H1 (cell line): ENCODE measurements around the gene DIPK1C. TPM values are rescaled to one million over a fixed set of nuclear protein-coding genes. Genes with fewer than 3 reads are reported as not detected.

Source experiments
- CTCF ChIA-PET: fragments of 300-600 bp; sonication (Branson Sonifier 250); formaldehyde crosslinking; loops from one replicate; lab custom pipeline; 2021; ENCODE audit not compliant: partially characterized antibody; lab: Charles Lee
- POLR2A ChIA-PET: fragments of 300-600 bp; sonication (Branson Sonifier 250); formaldehyde crosslinking; loops from one replicate; lab custom pipeline; 2021; ENCODE audit warnings: inconsistent platforms; ENCODE audit not compliant: partially characterized antibody; lab: Charles Lee
- DNase-seq, 2 experiments: peaks; one replicate each; pipeline versions ENCODE4 v3.0.0 to v3.0.0-alpha.2; 2010 to 2022; ENCODE audit warnings: low spot score in 2 of 2, low read depth in 1 of 2, mixed read lengths in 1 of 2
- FAIRE-seq: peaks from 2 replicates; lab custom pipeline; 2011; peaks lifted over from hg19 to GRCh38; lab: Jason Lieb, UNC
- H2AFZ ChIP-seq: 2 replicates; pipeline ENCODE4 v1.8.1; 2012; ENCODE audit warnings: low read length, inconsistent platforms
- H2AK5ac ChIP-seq: 2 replicates; pipeline ENCODE4 v1.6.1; 2013; ENCODE audit warnings: low read depth, low read length
- H2BK120ac ChIP-seq: replicated peaks from 2 replicates; pipeline ENCODE3; 2013; ENCODE audit warnings: low read depth, low read length, inconsistent platforms
- H2BK12ac ChIP-seq: 2 replicates; pipeline ENCODE4 v1.6.1; 2013; ENCODE audit warnings: low read depth, low read length
- H2BK15ac ChIP-seq: 2 replicates; pipeline ENCODE4 v1.6.1; 2013; ENCODE audit warnings: low read length
- H2BK20ac ChIP-seq: 2 replicates; pipeline ENCODE4 v1.6.1; 2013; ENCODE audit warnings: low read length
- H2BK5ac ChIP-seq: 2 replicates; pipeline ENCODE4 v1.6.1; 2013; ENCODE audit warnings: low read depth, low read length
- H3K14ac ChIP-seq: 2 replicates; pipeline ENCODE4 v1.6.1; 2013; ENCODE audit warnings: inconsistent platforms; ENCODE audit not compliant: insufficient read length
- H3K18ac ChIP-seq: 2 replicates; pipeline ENCODE4 v1.6.1; 2013; ENCODE audit warnings: low read length; ENCODE audit errors: extremely low read depth
- H3K23ac ChIP-seq: 2 replicates; pipeline ENCODE4 v1.6.1; 2013; ENCODE audit warnings: inconsistent platforms; ENCODE audit not compliant: insufficient read length
- H3K23me2 ChIP-seq: 2 replicates; pipeline ENCODE4 v1.6.1; 2013; ENCODE audit warnings: low read depth, low read length
- H3K27ac ChIP-seq: 2 replicates; pipeline ENCODE4 v1.6.1; 2011; ENCODE audit warnings: low read depth, low read length, inconsistent platforms
- H3K27me3 ChIP-seq, 4 experiments: replicated peaks in 1 of 4; 1 replicate in 1 of 4; 2 replicates in 3 of 4; pipeline versions ENCODE4 v1.6.1 to v1.8.1; 2011 to 2013; ENCODE audit warnings: low read length in 3 of 4, mild to moderate bottlenecking in 3 of 4, inconsistent platforms in 2 of 4, mixed read lengths in 2 of 4, moderate library complexity in 1 of 4; ENCODE audit not compliant: control insufficient read depth in 3 of 4, insufficient read depth in 3 of 4; ENCODE audit errors: extremely low read depth in 1 of 4
- H3K36me3 ChIP-seq, 4 experiments: 2 replicates each; pipeline versions ENCODE4 v1.6.1 to v1.8.1; 2011 to 2013; ENCODE audit warnings: mild to moderate bottlenecking in 4 of 4, low read length in 3 of 4, moderate library complexity in 2 of 4, control low read depth in 1 of 4, inconsistent platforms in 1 of 4; ENCODE audit not compliant: insufficient read depth in 4 of 4, control insufficient read depth in 2 of 4
- H3K4ac ChIP-seq: replicated peaks from 2 replicates; pipeline ENCODE3; 2013; ENCODE audit warnings: low read length, low read depth, mixed read lengths, inconsistent platforms; ENCODE audit not compliant: insufficient read length
- H3K4me1 ChIP-seq, 4 experiments: replicated peaks in 1 of 4; 1 replicate in 1 of 4; 2 replicates in 3 of 4; pipeline versions ENCODE4 v1.6.1 to v1.8.1; 2011 to 2013; ENCODE audit warnings: low read length in 3 of 4, inconsistent platforms in 2 of 4, mixed read lengths in 1 of 4; ENCODE audit not compliant: insufficient read depth in 4 of 4, control insufficient read depth in 3 of 4
- H3K4me2 ChIP-seq, 2 experiments: 2 replicates each; pipeline versions ENCODE4 v1.6.1 to v1.8.1; 2011 to 2013; ENCODE audit warnings: low read depth in 2 of 2, low read length in 2 of 2, control low read depth in 1 of 2, inconsistent platforms in 1 of 2, mild to moderate bottlenecking in 1 of 2; ENCODE audit not compliant: insufficient read depth in 1 of 2
- H3K4me3 ChIP-seq, 4 experiments: fragments of 200-600, 300-600 bp in 1 of 4; sonication (generic), shearing (Covaris generic), sonication (Bioruptor Twin) in 1 of 4; 2 replicates each; pipeline versions ENCODE4 v1.5.1 to v1.8.1; 2011 to 2016; ENCODE audit warnings: low read length in 4 of 4, low read depth in 3 of 4, control low read depth in 2 of 4, inconsistent platforms in 2 of 4, mild to moderate bottlenecking in 2 of 4, mixed read lengths in 1 of 4, moderate library complexity in 1 of 4; ENCODE audit not compliant: insufficient read depth in 2 of 4; ENCODE audit errors: extremely low read depth in 1 of 4
- H3K56ac ChIP-seq: replicated peaks from 2 replicates; pipeline ENCODE3; 2013; ENCODE audit warnings: low read depth, mild to moderate bottlenecking, mixed read lengths, low read length, inconsistent platforms; ENCODE audit not compliant: insufficient read length
- H3K79me1 ChIP-seq: 2 replicates; pipeline ENCODE4 v1.6.1; 2013; ENCODE audit warnings: low read depth, low read length, control low read depth
- H3K79me2 ChIP-seq, 2 experiments: 2 replicates each; pipeline versions ENCODE4 v1.6.1 to v1.8.1; 2012 to 2013; ENCODE audit warnings: low read length in 2 of 2, mild to moderate bottlenecking in 2 of 2, inconsistent platforms in 1 of 2; ENCODE audit not compliant: insufficient read depth in 2 of 2, control insufficient read depth in 1 of 2
- H3K9ac ChIP-seq, 4 experiments: replicated peaks in 1 of 4; 1 replicate in 1 of 4; 2 replicates in 3 of 4; pipeline versions ENCODE4 v1.6.1 to v1.8.1; 2011 to 2013; ENCODE audit warnings: low read depth in 3 of 4, low read length in 3 of 4, control low read depth in 2 of 4, mild to moderate bottlenecking in 2 of 4, moderate library complexity in 2 of 4, inconsistent platforms in 1 of 4; ENCODE audit errors: extremely low read depth in 1 of 4
- H3K9me3 ChIP-seq, 2 experiments: 2 replicates each; pipeline versions ENCODE4 v1.6.1 to v1.8.1; 2012 to 2013; ENCODE audit warnings: mild to moderate bottlenecking in 2 of 2, moderate library complexity in 2 of 2, control low read depth in 1 of 2, inconsistent platforms in 1 of 2, low read depth in 1 of 2, low read length in 1 of 2, mixed read lengths in 1 of 2; ENCODE audit not compliant: insufficient read depth in 2 of 2
- H4K20me1 ChIP-seq, 2 experiments: replicated peaks in 1 of 2; 2 replicates each; pipeline versions ENCODE3 to v1.8.1; 2011 to 2013; ENCODE audit warnings: inconsistent platforms in 2 of 2, low read length in 2 of 2, mild to moderate bottlenecking in 1 of 2; ENCODE audit not compliant: insufficient read depth in 2 of 2, control insufficient read depth in 1 of 2
- H4K5ac ChIP-seq: 2 replicates; pipeline ENCODE4 v1.6.1; 2013; ENCODE audit warnings: low read length, low read depth, mixed read lengths, inconsistent platforms; ENCODE audit not compliant: insufficient read length
- H4K8ac ChIP-seq: 2 replicates; pipeline ENCODE4 v1.8.0; 2013; ENCODE audit warnings: mild to moderate bottlenecking, moderate library complexity, low read length, inconsistent platforms; ENCODE audit not compliant: insufficient read depth; ENCODE audit errors: extremely low read depth
- H4K91ac ChIP-seq: replicated peaks from 2 replicates; pipeline ENCODE3; 2013; ENCODE audit warnings: low read length, mixed read lengths, inconsistent platforms; ENCODE audit not compliant: insufficient read length
- CBX5 ChIP-seq: fragments of 300-800, 300-1000 bp; sonication (generic); IDR thresholded peaks from 2 replicates; pipeline ENCODE4 v1.7.1; 2016; ENCODE audit warnings: antibody characterized with exemption, low read length, low read depth
- CBX8 ChIP-seq: fragments of 300-800, 300-1000 bp; sonication (generic); IDR thresholded peaks from 2 replicates; pipeline ENCODE4 v1.7.1; 2016; ENCODE audit warnings: low read depth, low read length, borderline replicate concordance
- CEBPB ChIP-seq: IDR thresholded peaks from 2 replicates; pipeline ENCODE4 v1.6.1; 2012; ENCODE audit warnings: low read depth, low read length
- NANOG ChIP-seq: IDR thresholded peaks from 2 replicates; pipeline ENCODE4 v1.6.1; 2011; ENCODE audit warnings: low read length, low read depth, mild to moderate bottlenecking, inconsistent platforms; ENCODE audit not compliant: insufficient read depth, poor library complexity, severe bottlenecking
- SP4 ChIP-seq: IDR thresholded peaks from 2 replicates; pipeline ENCODE4 v1.6.1; 2012; ENCODE audit warnings: low read length, inconsistent platforms
- TAF1 ChIP-seq: IDR thresholded peaks from 2 replicates; pipeline ENCODE4 v1.6.1; 2011; ENCODE audit warnings: mild to moderate bottlenecking, low read depth, low read length
- WGBS, 2 experiments: shearing (Covaris generic) in 1 of 2; methylation state at CpG; one replicate each; pipeline versions ENCODE4 v1.1.6 to v1.1.7; 2013 to 2015; ENCODE audit warnings: low lambda C conversion rate in 2 of 2, mixed read lengths in 2 of 2, inconsistent platforms in 1 of 2, low coverage in 1 of 2, missing lambda C conversion rate in 1 of 2; ENCODE audit not compliant: insufficient replicate concordance in 2 of 2, insufficient coverage in 1 of 2, insufficient read length in 1 of 2; ENCODE audit errors: extremely low coverage in 1 of 2, missing lambda C conversion rate in 1 of 2; 5-methylcytosine and 5-hydroxymethylcytosine counted together
- polyA plus RNA-seq, 7 experiments: library from polyadenylated mRNA; depleted of rRNA in 3 of 7; stranded (reverse) in 5 of 7; unstranded in 2 of 7; fragments of >200 nt in 5 of 7; fragments of 200-250 nt in 2 of 7; gene quantifications; 1 replicate in 5 of 7; 2 replicates in 1 of 7; 4 replicates in 1 of 7; pipeline versions ENCODE4 v1.2.1 to v1.2.3, GENCODE V29; 2011 to 2013; ENCODE audit warnings: missing spikeins in 2 of 7, mixed read lengths in 2 of 7
- total RNA-seq: library from RNA; stranded (reverse); fragmentation: NEBNext Ultra II Directional; extraction: Animal tissue kit (Norgen Biotek cat#: 25700); gene quantifications from 2 replicates; pipeline ENCODE4 v1.2.1, GENCODE V29; 2021
- TF ChIP-seq, protein P1 (sequence below): IDR thresholded peaks from 2 replicates; pipeline ENCODE4 v1.6.1; 2012; ENCODE audit warnings: low read length, inconsistent platforms

DIPK1C gene
- total and polyA plus RNA-seq, 2 of the 8 experiments (the other 6 are each of a cell fraction or from before 2014, with no cell fraction given) = 0.08 TPM; not detected in 1

DNA sequence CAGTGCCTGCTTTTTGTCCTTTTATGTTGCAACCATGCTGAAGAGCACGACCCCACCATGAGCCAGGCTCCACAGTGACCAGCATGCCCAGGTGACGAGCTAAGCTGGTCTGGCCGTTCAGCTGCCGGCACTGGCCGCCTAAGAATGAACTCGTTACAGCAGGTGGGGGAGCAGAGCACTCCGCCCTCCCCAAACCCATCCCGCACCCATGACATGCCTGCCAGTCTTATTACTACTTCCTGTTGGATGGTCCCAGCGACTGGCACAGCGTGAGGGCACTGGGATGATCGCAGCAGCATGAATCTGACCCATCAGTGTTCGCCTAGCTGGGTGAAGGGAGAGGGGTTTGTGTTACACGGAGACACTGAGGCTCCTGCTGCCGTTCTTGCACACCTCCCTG, 11.5 kb downstream of the DIPK1C start:
- no peak for DNase-seq
- no peak overlapping the region for H2AK5ac ChIP-seq
- H3K56ac ChIP-seq = no peak overlapping the region
- no peak overlapping the region; the same call in 1 of the 2 replicates for H2AFZ ChIP-seq
- H3K4me3 ChIP-seq = no peak overlapping the region
- H2BK12ac ChIP-seq = peak overlapping the region; percentile 68; the same call in 1 of the 2 replicates
- no peaks in the 10 kb centered on the region; a peak in 1 of 7 replicates for H3K4me1 ChIP-seq
- no peaks in the 10 kb centered on the region; a peak in 1 of 7 replicates for H3K27me3 ChIP-seq
- no peaks in the 10 kb centered on the region for H3K23me2 ChIP-seq
- no peak overlapping the region for H2BK120ac ChIP-seq
- H3K36me3 ChIP-seq = no peaks in the 10 kb centered on the region; a peak in 1 of 8 replicates
- H3K79me2 ChIP-seq = no peaks in the 10 kb centered on the region
- no peak overlapping the region for H3K4me2 ChIP-seq
- H3K4ac ChIP-seq = no peak overlapping the region
- ChIA-PET CTCF (interaction anchor here (0.7 to 2.8 kb wide), 4 partner anchors 8 to 48 kb away, joined by 3 to 15 read pairs (median 8); no protein-coding TSS in a partner anchor), POLR2A (no interaction called here)
- no peak overlapping the region for H3K14ac ChIP-seq
- no peak for FAIRE-seq
- no peak overlapping the region for H4K91ac ChIP-seq
- H2BK15ac ChIP-seq = no peak overlapping the region
- no peak overlapping the region for H4K8ac ChIP-seq
- no peak overlapping the region for H4K5ac ChIP-seq
- 76% methylated on average over 14 of the region's 14 CpGs; no CpG with 5 or more reads in 1 of the 2 experiments for WGBS, 2 experiments
- no peak overlapping the region for H2BK5ac ChIP-seq
- no peak overlapping the region for H3K23ac ChIP-seq
- no peaks in the 10 kb centered on the region for H4K20me1 ChIP-seq
- H3K79me1 ChIP-seq = no peaks in the 10 kb centered on the region
- no peaks in the 10 kb centered on the region for H3K9me3 ChIP-seq
- no peak overlapping the region for H3K18ac ChIP-seq
- H3K9ac ChIP-seq = no peak overlapping the region
- H2BK20ac ChIP-seq = no peak overlapping the region
- H3K27ac ChIP-seq = no peak overlapping the region
- TF ChIP-seq CEBPB (no peak), NANOG (no peak), TAF1 (no peak), SP4 (no peak), CBX8 (no peak), CBX5 (no peak)
- TF ChIP-seq, protein P1, sequence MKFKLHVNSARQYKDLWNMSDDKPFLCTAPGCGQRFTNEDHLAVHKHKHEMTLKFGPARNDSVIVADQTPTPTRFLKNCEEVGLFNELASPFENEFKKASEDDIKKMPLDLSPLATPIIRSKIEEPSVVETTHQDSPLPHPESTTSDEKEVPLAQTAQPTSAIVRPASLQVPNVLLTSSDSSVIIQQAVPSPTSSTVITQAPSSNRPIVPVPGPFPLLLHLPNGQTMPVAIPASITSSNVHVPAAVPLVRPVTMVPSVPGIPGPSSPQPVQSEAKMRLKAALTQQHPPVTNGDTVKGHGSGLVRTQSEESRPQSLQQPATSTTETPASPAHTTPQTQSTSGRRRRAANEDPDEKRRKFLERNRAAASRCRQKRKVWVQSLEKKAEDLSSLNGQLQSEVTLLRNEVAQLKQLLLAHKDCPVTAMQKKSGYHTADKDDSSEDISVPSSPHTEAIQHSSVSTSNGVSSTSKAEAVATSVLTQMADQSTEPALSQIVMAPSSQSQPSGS = no peak
